Mesodermal cell (in vitro differentiated cells): ENCODE results near the gene EPS8L2.

Experiments used
- H3K27ac ChIP-seq: 2 replicates; pipeline ENCODE4 v1.7.0; 2013; ENCODE audit warnings: mild to moderate bottlenecking, low read depth, low read length, moderate library complexity; ENCODE audit not compliant: severe bottlenecking
- H3K36me3 ChIP-seq: 2 replicates; pipeline ENCODE4 v1.7.1; 2013; ENCODE audit warnings: mild to moderate bottlenecking, low read length, moderate library complexity; ENCODE audit not compliant: control insufficient read depth, insufficient read depth
- H3K4me1 ChIP-seq: one replicate; pipeline ENCODE4 v1.7.1; 2013; ENCODE audit warnings: mild to moderate bottlenecking, low read length; ENCODE audit not compliant: insufficient read depth, control insufficient read depth, poor library complexity, severe bottlenecking
- H3K4me3 ChIP-seq: 2 replicates; pipeline ENCODE4 v1.7.0; 2013; ENCODE audit warnings: low read length, control low read depth, mild to moderate bottlenecking; ENCODE audit not compliant: insufficient read depth, poor library complexity, severe bottlenecking; ENCODE audit errors: extremely low read depth
- H3K9me3 ChIP-seq: 2 replicates; pipeline ENCODE4 v1.7.1; 2013; ENCODE audit warnings: mild to moderate bottlenecking, low read length, moderate library complexity; ENCODE audit not compliant: control insufficient read depth
- whole genome bisulfite sequencing, 2 experiments: methylation state at CpG; one replicate each; pipeline ENCODE4 v1.1.5; 2013; ENCODE audit warnings: missing lambda C conversion rate in 2 of 2; ENCODE audit not compliant: insufficient coverage in 2 of 2; 5-methylcytosine and 5-hydroxymethylcytosine counted together

Gene EPS8L2

GRCh38 chr11:673866-674265 lies 32.2 kb upstream of the EPS8L2 start:
- WGBS, 2 experiments: 85% methylated on average over 6 to 8 of the region's 8 CpGs
- H3K27ac ChIP-seq: no peak overlapping the region
- no peak overlapping the region for H3K4me3 ChIP-seq
- peaks cover 76% of the 10 kb centered on the region for H3K36me3 ChIP-seq
- no peaks in the 10 kb centered on the region for H3K4me1 ChIP-seq
- H3K9me3 ChIP-seq: no peaks in the 10 kb centered on the region

- peaks cover 78% of the 10 kb centered on the region for H3K36me3 ChIP-seq
- 90 to 96% methylated on average over 16 to 17 of the region's 17 CpGs for WGBS, 2 experiments
- no peaks in the 10 kb centered on the region for H3K4me1 ChIP-seq
- H3K4me3 ChIP-seq: no peak overlapping the region
- no peaks in the 10 kb centered on the region for H3K9me3 ChIP-seq
- H3K27ac ChIP-seq: no peak overlapping the region
Measured at GRCh38 chr11:674406-674805, 31.6 kb upstream of the EPS8L2 start.

- Histone ChIP-seq H3K9me3 (no peaks in the 10 kb centered on the region), H3K4me3 (no peak overlapping the region), H3K27ac (no peak overlapping the region), H3K4me1 (no peaks in the 10 kb centered on the region), H3K36me3 (peaks cover 85% of the 10 kb centered on the region)
- 90 to 94% methylated on average over 2 to 3 of the region's 3 CpGs for WGBS, 2 experiments
Measured at GRCh38 chr11:678297-678696, 27.7 kb upstream of the EPS8L2 start.

- WGBS, 2 experiments: 96 to 97% methylated on average over 35 to 36 of the region's 36 CpGs
- H3K27ac ChIP-seq: no peak overlapping the region
Measured at GRCh38 chr11:679271-680207, 26.5 kb upstream of the EPS8L2 start.

GRCh38 chr11:680476-680875 lies 25.6 kb upstream of the EPS8L2 start:
- 93 to 94% methylated on average over 16 to 19 of the region's 19 CpGs for WGBS, 2 experiments
- H3K9me3 ChIP-seq: no peaks in the 10 kb centered on the region
- H3K4me1 ChIP-seq: no peaks in the 10 kb centered on the region
- no peak overlapping the region for H3K27ac ChIP-seq
- H3K4me3 ChIP-seq: no peak overlapping the region
- H3K36me3 ChIP-seq: peaks cover 88% of the 10 kb centered on the region

More at GRCh38 chr11:679271-680207, 26.5 kb upstream of the EPS8L2 start:
- H3K9me3 ChIP-seq: no peaks in the 10 kb centered on the region
- peaks cover 85% of the 10 kb centered on the region for H3K36me3 ChIP-seq
- H3K4me1 ChIP-seq: no peaks in the 10 kb centered on the region
- no peak overlapping the region for H3K4me3 ChIP-seq

GRCh38 chr11:680970-681369 lies 25.1 kb upstream of the EPS8L2 start:
- 93 to 95% methylated on average over 12 to 13 of the region's 13 CpGs for WGBS, 2 experiments
- Histone ChIP-seq H3K9me3 (no peaks in the 10 kb centered on the region), H3K4me3 (no peak overlapping the region), H3K4me1 (no peaks in the 10 kb centered on the region), H3K27ac (no peak overlapping the region), H3K36me3 (peaks cover 90% of the 10 kb centered on the region)

- no peak overlapping the region for H3K4me3 ChIP-seq
- no peaks in the 10 kb centered on the region for H3K9me3 ChIP-seq
- peaks cover 89% of the 10 kb centered on the region for H3K36me3 ChIP-seq
- no peak overlapping the region for H3K27ac ChIP-seq
- 92 to 95% methylated on average over 22 to 30 of the region's 30 CpGs for WGBS, 2 experiments
- H3K4me1 ChIP-seq: peaks cover 5% of the 10 kb centered on the region
Measured at GRCh38 chr11:686451-687243, 19.4 kb upstream of the EPS8L2 start.

GRCh38 chr11:687751-688150 lies 18.3 kb upstream of the EPS8L2 start:
- peaks cover 13% of the 10 kb centered on the region for H3K4me1 ChIP-seq
- H3K9me3 ChIP-seq: no peaks in the 10 kb centered on the region
- no peak overlapping the region for H3K27ac ChIP-seq
- H3K36me3 ChIP-seq: peaks cover 81% of the 10 kb centered on the region
- 98 to 99% methylated on average over 6 to 8 of the region's 13 CpGs for WGBS, 2 experiments
- no peak overlapping the region for H3K4me3 ChIP-seq

- WGBS, 2 experiments: 88 to 91% methylated on average over 8 to 9 of the region's 9 CpGs
- peaks cover 21% of the 10 kb centered on the region for H3K4me1 ChIP-seq
- H3K27ac ChIP-seq: no peak overlapping the region
- no peak overlapping the region for H3K4me3 ChIP-seq
- H3K36me3 ChIP-seq: peaks cover 72% of the 10 kb centered on the region
- H3K9me3 ChIP-seq: no peaks in the 10 kb centered on the region
Measured at GRCh38 chr11:688681-689080, 17.4 kb upstream of the EPS8L2 start.

GRCh38 chr11:689625-690024 lies 16.4 kb upstream of the EPS8L2 start:
- no peak overlapping the region for H3K4me3 ChIP-seq
- H3K27ac ChIP-seq: peak overlapping the region; percentile 16
- H3K4me1 ChIP-seq: peaks cover 27% of the 10 kb centered on the region
- 86 to 88% methylated on average over 7 of the region's 7 CpGs for WGBS, 2 experiments
- H3K36me3 ChIP-seq: peaks cover 62% of the 10 kb centered on the region
- H3K9me3 ChIP-seq: no peaks in the 10 kb centered on the region
